Heart left ventricle (tissue), 16 donors: ENCODE measurements around the gene KCTD10. TPM values are rescaled to one million over a fixed set of nuclear protein-coding genes. Genes with fewer than 3 reads are reported as not detected.

ENCODE experiments used
- ATAC-seq, 4 donors: fragments of 200-7000 bp; cut with Tn5 transposase; one replicate each; pipeline ENCODE4 v1.9.1; 2020 to 2022; ENCODE audit warnings: moderate library complexity in 4 of 4, mild to moderate bottlenecking in 3 of 4, moderate number of reproducible peaks in 1 of 4
- DNase-seq, 5 donors: peaks; one replicate each; pipeline ENCODE4 v3.0.0-alpha.2; 2020
- H3K27ac ChIP-seq, 12 donors: fragments of 200-600 bp; sonication (generic) in 4 of 12; one replicate each; pipeline versions ENCODE4 v1.5.0 to v1.8.0; 2016 to 2022; ENCODE audit warnings: mild to moderate bottlenecking in 2 of 12
- H3K27me3 ChIP-seq, 9 donors: fragments of 200-600 bp; sonication (generic) in 2 of 9; one replicate each; pipeline versions ENCODE4 v1.5.1 to v1.8.0; 2016 to 2022; ENCODE audit warnings: mild to moderate bottlenecking in 3 of 9
- H3K36me3 ChIP-seq, 9 donors: fragments of 200-600 bp; sonication (generic) in 2 of 9; one replicate each; pipeline versions ENCODE4 v1.5.0 to v1.8.0; 2018 to 2022; ENCODE audit warnings: mild to moderate bottlenecking in 2 of 9
- H3K4me1 ChIP-seq, 12 donors: fragments of 200-600 bp; sonication (generic) in 4 of 12; one replicate each; pipeline versions ENCODE4 v1.5.0 to v1.8.0; 2016 to 2022; ENCODE audit warnings: mild to moderate bottlenecking in 3 of 12
- H3K4me3 ChIP-seq, 12 donors: fragments of 200-600 bp; sonication (generic) in 4 of 12; one replicate each; pipeline versions ENCODE4 v1.5.0 to v1.8.0; 2017 to 2022; ENCODE audit warnings: mild to moderate bottlenecking in 9 of 12, moderate library complexity in 4 of 12
- H3K9me3 ChIP-seq, 12 donors: fragments of 200-600 bp; sonication (generic) in 4 of 12; one replicate each; pipeline versions ENCODE4 v1.5.0 to v1.8.0; 2016 to 2022; ENCODE audit warnings: mild to moderate bottlenecking in 1 of 12
- CTCF ChIP-seq, 12 donors: fragments of 200-600 bp; sonication (generic) in 4 of 12; IDR thresholded peaks; one replicate each; pipeline versions ENCODE4 v1.5.0 to v1.8.0; 2018 to 2022; ENCODE audit warnings: antibody characterized with exemption in 12 of 12, mild to moderate bottlenecking in 5 of 12
- POLR2A ChIP-seq, 2 donors: fragments of 450-650 bp; IDR thresholded peaks; one replicate each; pipeline ENCODE4 v1.6.1; 2017; ENCODE audit warnings: antibody characterized with exemption in 2 of 2, mild to moderate bottlenecking in 2 of 2, moderate library complexity in 2 of 2
- WGBS, 4 donors: extraction: QIAGEN DNeasy Blood & Tissue Kit in 2 of 4; methylation state at CpG; one replicate each; pipeline versions ENCODE4 v1.1.5 to v1.1.7; 2013 to 2018; 5-methylcytosine and 5-hydroxymethylcytosine counted together
- intact Hi-C, 10 donors: fragments of 100-400 bp; cut with DNase I; formaldehyde crosslinking; loops; one replicate each; pipeline versions ENCODE4 v1.11.1 to v1.14.2; 2022
- polyA plus RNA-seq, 2 donors: library from polyadenylated mRNA; stranded (reverse); fragments of 200-250 nt; gene quantifications; one replicate each; pipeline ENCODE4 v1.2.3, GENCODE V29; 2013
- total RNA-seq, 9 donors: library from RNA; depleted of rRNA in 2 of 9; stranded (reverse); fragments of >200 nt in 2 of 9; fragmentation: NEBNext Ultra II Directional in 3 of 9; extraction: Animal tissue kit (Norgen Biotek cat#: 25700) in 3 of 9; gene quantifications; one replicate each; pipeline versions ENCODE4 v1.1.0 to v1.2.4, GENCODE V29; 2016 to 2023
- donor health status: ischemic (EF 13 %, LVEDD 7.1; RV severe dilation, severe dysfunction).
- donor health status: healthy with polysubstance abuse.
- donor health status: DM: no; HTN: yes; CAD: no.
- donor health status: DM: no; HTN: no; CAD: no.
- donor health status: ischemic (EF 25% LVEDD 6.9; RV normal size, moderate dysfunction).
- donor health status: ischemic (EF 25% LVEDD 5.7; RV mildly dilated, moderate dysfunction).
- donor health status: healthy.
- donor health status: DM: yes; HTN: yes; CAD: no.
- donor health status: ischemic (EF 35%, LVEDD 5.7; RV mildly dilated, moderate dysfunction).
- donor health status: nonischemic (EF 11% LVEDD 7.7; RV severe dilation, severe dysfunction).
- donor health status: DM: yes; HTN: yes; CAD: no.
- donor health status: PGD.
- donor health status: ischemic (EF 29% LVEDD 5.4; RV normal size, mild dysfunction).
- donor health status: nonischemic (EF 23%, LVEDD 6.1; RV moderate dilation, normal function).

Gene KCTD10
- total and polyA plus RNA-seq, 11 donors = 9.5 to 52.3 (median 37.1) TPM

GRCh38 chr12:109512608-109513007 is 35.5 kb upstream of the KCTD10 start:
- no peak for DNase-seq
- no peak for ATAC-seq
- Histone ChIP-seq H3K9me3 (no peaks in the 10 kb centered on the region), H3K4me3 (no peak overlapping the region), H3K27me3 (no peaks in the 10 kb centered on the region), H3K4me1 (peaks cover 0 to 7% (median 0%) of the 10 kb centered on the region in 12 donors), H3K36me3 (peaks cover 0 to 100% (median 96%) of the 10 kb centered on the region in 9 donors), H3K27ac (no peak overlapping the region)
- WGBS, 4 donors = 79 to 89% (median 84%) methylated on average over 1 of the region's 1 CpG
- intact Hi-C loops = loop anchor here in 1 of 10 donors (10.0 kb wide), 1 partner anchor 202 kb away; the partner anchor contains the start of gene FAM222A
- TF ChIP-seq POLR2A (IDR thresholded peaks at IDR 0.05) = no peak
- no peak for TF ChIP-seq CTCF (IDR thresholded peaks at IDR 0.05)

- TF ChIP-seq CTCF (IDR thresholded peaks at IDR 0.05) (no peak), POLR2A (IDR thresholded peaks at IDR 0.05) (no peak)
- 72 to 76% (median 74%) methylated on average over 9 to 15 of the region's 15 CpGs for WGBS, 4 donors
- Histone ChIP-seq H3K4me3 (no peak overlapping the region), H3K27ac (peak overlapping the region in 1 of 12 donors; percentile 34), H3K9me3 (no peaks in the 10 kb centered on the region), H3K4me1 (no peaks in the 10 kb centered on the region), H3K27me3 (no peaks in the 10 kb centered on the region), H3K36me3 (peaks cover 1 to 100% (median 97%) of the 10 kb centered on the region in 9 donors)
- DNase-seq (no peak), ATAC-seq (peak in 3 of 4 donors; percentile 21 to 55 (median 44))
- intact Hi-C loops = loop anchor here in 1 of 10 donors (10.0 kb wide), 1 partner anchor 205 kb away; the partner anchor contains the start of gene FAM222A
These were observed 33.1 kb upstream of the KCTD10 start for GRCh38 chr12:109510196-109510595.

GRCh38 chr12:109504068-109504467 is 27.0 kb upstream of the KCTD10 start:
- no peak overlapping the region for H3K27ac ChIP-seq
- H3K36me3 ChIP-seq = peaks cover 4 to 100% (median 100%) of the 10 kb centered on the region in 9 donors
- intact Hi-C loops = no loop called here
- WGBS, 4 donors = 18 to 43% (median 32%) methylated on average over 1 of the region's 1 CpG
- TF ChIP-seq CTCF (IDR thresholded peaks at IDR 0.05) (no peak), POLR2A (IDR thresholded peaks at IDR 0.05) (no peak)
- no peak overlapping the region for H3K4me3 ChIP-seq
- no peaks in the 10 kb centered on the region for H3K4me1 ChIP-seq
- no peaks in the 10 kb centered on the region for H3K27me3 ChIP-seq
- DNase-seq (no peak), ATAC-seq (no peak)
- H3K9me3 ChIP-seq = no peaks in the 10 kb centered on the region

- intact Hi-C loops = no loop called here
- no peak for TF ChIP-seq CTCF (IDR thresholded peaks at IDR 0.05)
- TF ChIP-seq POLR2A (IDR thresholded peaks at IDR 0.05) = no peak
- no peak for ATAC-seq
- Histone ChIP-seq H3K27ac (no peak overlapping the region), H3K4me3 (no peak overlapping the region), H3K36me3 (peaks cover 4 to 100% (median 100%) of the 10 kb centered on the region in 9 donors), H3K4me1 (no peaks in the 10 kb centered on the region), H3K27me3 (no peaks in the 10 kb centered on the region), H3K9me3 (no peaks in the 10 kb centered on the region)
- no peak for DNase-seq
- WGBS, 4 donors = 70 to 87% (median 82%) methylated on average over 3 of the region's 3 CpGs
These were observed 26.5 kb upstream of the KCTD10 start for GRCh38 chr12:109503611-109504010.
